NCI-H345 (cell line): Measurements from ENCODE around the gene SLC39A5.
"Not testable (repeated sequence)": the region's sequence is repeated elsewhere in the genome, so short reads cannot be mapped to it uniquely, and the experiment has no call there.

Experiments
- DNase-seq: peaks from one replicate; lab custom pipeline; 2025; lab: John Stamatoyannopoulos, UW

Gene SLC39A5

DNA sequence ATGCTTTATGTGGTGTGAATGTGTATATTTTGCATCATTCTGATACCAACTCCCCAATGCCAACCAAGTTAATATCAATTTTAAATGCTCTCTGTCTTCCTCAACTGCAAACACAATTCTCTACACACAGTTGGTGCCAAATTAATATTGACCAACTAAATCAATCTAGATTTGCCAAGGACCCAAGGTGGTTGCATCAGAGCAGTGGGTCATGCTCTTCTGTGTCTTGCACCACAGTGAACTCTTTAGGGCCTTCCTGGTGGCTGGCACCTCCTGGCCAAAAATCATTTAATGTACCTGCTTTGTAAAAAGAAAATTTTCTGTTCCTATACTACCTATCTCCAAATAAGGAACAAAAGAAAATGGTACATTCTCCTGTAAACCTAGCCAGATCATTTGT lies 51.0 kb downstream of the SLC39A5 start:
- no peak for DNase-seq

DNA sequence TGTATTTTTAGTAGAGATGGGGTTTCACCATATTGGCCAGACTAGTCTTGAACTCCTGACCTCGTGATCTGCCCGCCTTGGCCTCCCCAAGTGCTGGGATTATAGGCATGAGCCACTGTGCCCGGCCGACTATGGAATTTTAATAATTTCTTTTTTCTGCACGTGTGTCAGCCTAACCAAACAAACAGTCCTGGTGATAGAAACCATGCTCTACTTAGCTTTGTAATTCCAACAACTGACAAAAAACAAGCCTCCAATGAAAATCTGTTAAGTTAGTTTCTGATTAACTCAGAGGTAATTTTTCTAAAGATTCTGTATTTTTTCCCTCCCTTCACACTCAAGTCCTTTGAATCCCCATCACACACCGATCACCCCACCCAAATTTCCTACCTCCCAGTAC lies 52.2 kb downstream of the SLC39A5 start:
- DNase-seq: no peak

DNA sequence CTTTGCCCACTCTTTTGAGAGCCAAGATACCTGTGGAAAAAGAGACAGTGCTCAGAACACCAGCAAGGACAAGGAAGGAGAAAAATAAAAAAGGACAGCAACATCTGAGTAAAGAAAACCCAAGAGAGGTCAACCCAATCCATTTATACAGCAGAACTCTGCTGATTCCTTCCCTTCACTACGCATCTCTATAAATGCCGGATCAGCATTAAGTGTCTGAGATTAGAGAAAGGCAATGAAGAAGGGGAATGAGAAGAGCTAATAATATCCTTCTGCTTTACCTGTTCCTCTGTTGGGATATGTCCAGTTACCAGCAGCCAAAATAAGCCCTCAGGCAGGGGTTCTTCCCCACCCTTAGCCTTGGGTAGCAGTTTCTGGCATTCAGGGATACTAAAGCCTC lies 52.7 kb downstream of the SLC39A5 start:
- DNase-seq: no peak

DNA sequence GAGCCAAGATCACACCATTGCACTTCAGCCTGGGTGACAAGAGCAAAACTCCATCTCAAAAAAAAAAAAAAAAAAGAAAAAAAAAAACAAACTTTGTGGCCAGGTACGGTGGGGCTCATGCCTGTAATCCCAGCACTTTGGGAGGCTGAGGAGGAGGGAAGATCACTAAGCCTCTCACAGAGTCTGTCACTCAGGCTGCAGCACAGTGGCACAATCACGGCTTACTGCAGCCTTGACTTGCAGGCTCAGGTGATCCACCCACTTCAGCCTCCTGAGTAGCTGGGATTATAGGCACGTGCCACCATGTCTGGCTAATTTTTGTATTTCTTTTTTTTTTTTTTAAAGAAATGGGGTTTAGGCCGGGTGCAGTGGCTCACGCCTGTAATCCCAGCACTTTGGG lies 54.4 kb downstream of the SLC39A5 start:
- DNase-seq: not testable (repeated sequence)

DNA sequence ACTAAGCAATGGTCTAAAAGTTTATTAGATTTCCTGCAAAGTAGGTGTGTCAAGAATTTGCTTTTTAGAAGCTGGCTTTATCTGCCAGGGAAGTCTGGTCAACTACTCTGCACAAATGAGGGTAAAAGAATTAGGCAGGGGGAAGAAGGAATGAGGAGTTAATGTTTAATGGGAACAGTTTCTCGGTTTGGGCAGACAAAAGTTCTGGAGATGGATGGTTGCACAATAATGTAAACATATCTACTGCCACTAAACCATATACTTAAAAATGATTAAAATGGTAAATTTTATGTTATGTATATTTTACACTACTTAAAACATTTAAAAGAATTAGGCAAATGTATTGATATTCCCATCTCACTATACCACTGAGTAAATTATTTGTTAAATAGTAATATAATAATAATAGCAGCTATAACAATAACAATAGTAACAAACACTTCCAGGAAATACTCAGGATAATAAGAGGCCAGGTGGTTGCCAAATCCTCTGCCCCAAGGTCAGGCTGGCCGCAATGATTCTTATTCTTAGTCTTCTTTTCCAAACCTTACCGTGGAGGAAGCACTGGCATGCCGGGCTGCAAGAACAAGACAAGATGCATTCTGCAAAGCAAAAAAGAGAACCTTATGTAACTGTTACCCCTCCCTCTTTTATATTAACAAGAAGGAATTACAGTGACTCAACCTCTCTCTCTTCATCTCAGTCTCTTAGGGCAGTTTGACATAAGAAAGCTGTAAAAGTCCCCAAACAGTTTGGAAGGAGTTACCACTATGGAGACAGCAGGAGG lies 56.4 kb downstream of the SLC39A5 start:
- no peak for DNase-seq
